Stimulated activated CD4-positive, alpha-beta T cell treated with anti-CD3 and anti-CD28 coated beads, TNF-alpha, amount 100 ng/mL, for 1 hour (primary cell): ENCODE data around the gene PXDC1.

Experiments used
- DNase-seq, 3 donors: peaks; one replicate each; pipeline ENCODE4 v3.0.0-alpha.2; 2020; ENCODE audit warnings: low read depth in 3 of 3, low spot score in 1 of 3

The PXDC1 gene

GRCh38 chr6:3748208-3749066 is 3.1 kb downstream of the PXDC1 start:
- no peak for DNase-seq

GRCh38 chr6:3747100-3747737 is 4.3 kb downstream of the PXDC1 start:
- DNase-seq, result no peak

GRCh38 chr6:3746696-3747095 is 4.8 kb downstream of the PXDC1 start:
- DNase-seq, result no peak

- DNase-seq, result no peak
Observed at GRCh38 chr6:3746119-3746691, 5.3 kb downstream of the PXDC1 start.

GRCh38 chr6:3745566-3746118 is 5.9 kb downstream of the PXDC1 start:
- no peak for DNase-seq

- no peak for DNase-seq
Observed at GRCh38 chr6:3744901-3745470, 6.5 kb downstream of the PXDC1 start.

GRCh38 chr6:3744211-3744900 is 7.2 kb downstream of the PXDC1 start:
- no peak for DNase-seq

- DNase-seq, result no peak
Observed at GRCh38 chr6:3743541-3743940, 8.0 kb downstream of the PXDC1 start.

GRCh38 chr6:3742426-3743344 is 8.8 kb downstream of the PXDC1 start:
- DNase-seq, result peak; percentile 76 to 95 (median 81)

GRCh38 chr6:3742076-3742425 is 9.5 kb downstream of the PXDC1 start:
- no peak for DNase-seq

GRCh38 chr6:3741477-3741871 is 10.0 kb downstream of the PXDC1 start:
- DNase-seq, result no peak

- no peak for DNase-seq
Observed at GRCh38 chr6:3740551-3741476, 10.7 kb downstream of the PXDC1 start.

- DNase-seq, result no peak
Observed at GRCh38 chr6:3739311-3739897, 12.1 kb downstream of the PXDC1 start.

GRCh38 chr6:3738381-3739131 is 13.0 kb downstream of the PXDC1 start:
- DNase-seq, result no peak

GRCh38 chr6:3737831-3738210 is 13.7 kb downstream of the PXDC1 start:
- DNase-seq, result no peak

- no peak for DNase-seq
Observed at GRCh38 chr6:3737149-3737830, 14.2 kb downstream of the PXDC1 start.

GRCh38 chr6:3735029-3735605 is 16.4 kb downstream of the PXDC1 start:
- no peak for DNase-seq
